Endothelial cell of umbilical vein (primary cell): Measurements from ENCODE around the gene ST6GAL1. TPM values are rescaled to one million over a fixed set of nuclear protein-coding genes. Genes with fewer than 3 reads are reported as not detected.

ENCODE experiments used
- BruUV-seq: library from RNA; stranded (reverse); fragments of 400-500 nt; replicated peaks from 2 replicates; lab custom pipeline; 2021; lab: Mats Ljungman, UMichigan
- CTCF ChIA-PET: fragments of 300-600, 350-600 bp; sonication (Branson Sonifier 250); formaldehyde crosslinking; loops from one replicate; lab custom pipeline; 2021; ENCODE audit warnings: antibody characterized with exemption, inconsistent platforms; lab: Charles Lee
- POLR2A ChIA-PET: fragments of 300-600, 350-600 bp; sonication (Branson Sonifier 250); formaldehyde crosslinking; loops from one replicate; lab custom pipeline; 2021; ENCODE audit warnings: antibody characterized with exemption, inconsistent platforms; lab: Charles Lee
- DNase-seq: peaks from one replicate; pipeline ENCODE4 v3.0.0-alpha.2; 2011; ENCODE audit warnings: low read depth, low spot score
- FAIRE-seq: peaks from 2 replicates; lab custom pipeline; 2011; peaks lifted over from hg19 to GRCh38; lab: Jason Lieb, UNC
- H2AFZ ChIP-seq: 2 replicates; pipeline ENCODE4 v1.6.0; 2012; ENCODE audit warnings: low read depth, low read length, control low read depth, inconsistent platforms
- H3K27ac ChIP-seq: 2 replicates; pipeline ENCODE4 v1.5.1; 2011; ENCODE audit warnings: low read depth, mild to moderate bottlenecking, control low read depth, low read length, moderate library complexity; ENCODE audit not compliant: insufficient read depth
- H3K27me3 ChIP-seq, 2 experiments: 2 replicates each; pipeline versions ENCODE4 v1.6.0 to v1.6.1; 2011; ENCODE audit warnings: low read length in 2 of 2, mixed read lengths in 1 of 2; ENCODE audit not compliant: control insufficient read depth in 2 of 2, insufficient read depth in 2 of 2
- H3K36me3 ChIP-seq, 2 experiments: 2 replicates in 1 of 2; 3 replicates in 1 of 2; pipeline ENCODE4 v1.5.1; 2011; ENCODE audit warnings: low read length in 2 of 2, mild to moderate bottlenecking in 1 of 2, moderate library complexity in 1 of 2; ENCODE audit not compliant: control insufficient read depth in 2 of 2, insufficient read depth in 2 of 2; ENCODE audit errors: extremely low read depth in 1 of 2
- H3K4me1 ChIP-seq: 3 replicates; pipeline ENCODE4 v1.5.1; 2011; ENCODE audit warnings: mild to moderate bottlenecking, low read length; ENCODE audit not compliant: control insufficient read depth, insufficient read depth; ENCODE audit errors: extremely low read depth
- H3K4me2 ChIP-seq: 2 replicates; pipeline ENCODE4 v1.6.1; 2011; ENCODE audit warnings: low read length, control low read depth, mixed read lengths; ENCODE audit not compliant: insufficient read depth
- H3K4me3 ChIP-seq, 3 experiments: fragments of 200-600 bp in 1 of 3; sonication (generic), shearing (Covaris generic) in 1 of 3; replicated peaks in 1 of 3; 2 replicates each; pipeline ENCODE4 v1.5.1; 2011 to 2016; ENCODE audit warnings: control low read depth in 3 of 3, low read length in 3 of 3, mild to moderate bottlenecking in 2 of 3, inconsistent platforms in 1 of 3, low read depth in 1 of 3, moderate library complexity in 1 of 3; ENCODE audit not compliant: insufficient read depth in 1 of 3
- H3K79me2 ChIP-seq: 2 replicates; pipeline ENCODE4 v1.6.0; 2012; ENCODE audit warnings: low read length, inconsistent platforms; ENCODE audit not compliant: control insufficient read depth, insufficient read depth
- H3K9ac ChIP-seq: replicated peaks from 2 replicates; pipeline ENCODE3; 2011; ENCODE audit warnings: low read length, control low read depth; ENCODE audit not compliant: insufficient read depth; ENCODE audit errors: extremely low read depth
- H3K9me1 ChIP-seq: replicated peaks from 3 replicates; pipeline ENCODE4 v1.6.0; 2011; ENCODE audit warnings: mild to moderate bottlenecking, low read length; ENCODE audit not compliant: control insufficient read depth, insufficient read depth; ENCODE audit errors: extremely low read depth
- H3K9me3 ChIP-seq: replicated peaks from 2 replicates; pipeline ENCODE4 v1.5.1; 2012; ENCODE audit warnings: low read length, inconsistent platforms; ENCODE audit not compliant: control insufficient read depth, insufficient read depth
- H4K20me1 ChIP-seq: replicated peaks from 2 replicates; pipeline ENCODE3; 2011; ENCODE audit warnings: mild to moderate bottlenecking, low read length; ENCODE audit not compliant: control insufficient read depth, insufficient read depth; ENCODE audit errors: extremely low read depth
- CTCF ChIP-seq, 2 donors: IDR thresholded peaks; 1 replicate in 1 of 2; 2 replicates in 1 of 2; pipeline ENCODE4 v1.5.1; 2011; ENCODE audit warnings: low read length in 2 of 2, mild to moderate bottlenecking in 2 of 2, moderate library complexity in 2 of 2, control low read depth in 1 of 2, inconsistent platforms in 1 of 2, low read depth in 1 of 2; ENCODE audit not compliant: insufficient read depth in 1 of 2; ENCODE audit errors: extremely low read depth in 1 of 2
- EZH2 ChIP-seq: IDR thresholded peaks from 2 replicates; pipeline ENCODE4 v1.6.1; 2012; ENCODE audit warnings: borderline replicate concordance, low read depth, mild to moderate bottlenecking, moderate library complexity, low read length, inconsistent platforms; ENCODE audit not compliant: severe bottlenecking
- FOS ChIP-seq: IDR thresholded peaks from 2 replicates; pipeline ENCODE4 v1.6.1; 2011; ENCODE audit warnings: mild to moderate bottlenecking, low read length, moderate library complexity, borderline replicate concordance; ENCODE audit not compliant: insufficient read depth
- GATA2 ChIP-seq: IDR thresholded peaks from 2 replicates; pipeline ENCODE4 v1.7.0; 2011; ENCODE audit warnings: low read depth, mild to moderate bottlenecking, moderate library complexity, mixed read lengths, low read length; ENCODE audit not compliant: insufficient read length, insufficient read depth
- JUN ChIP-seq: IDR thresholded peaks from 2 replicates; pipeline ENCODE4 v1.6.1; 2011; ENCODE audit warnings: borderline replicate concordance, low read depth; ENCODE audit not compliant: insufficient read length, insufficient read depth
- MAX ChIP-seq: IDR thresholded peaks from 2 replicates; pipeline ENCODE4 v1.6.1; 2011; ENCODE audit not compliant: insufficient read depth, insufficient read length
- MYC ChIP-seq: IDR thresholded peaks from one replicate; pipeline ENCODE4 v1.6.1; 2011; ENCODE audit warnings: mild to moderate bottlenecking, low read depth, low read length
- POLR2A ChIP-seq: IDR thresholded peaks from 2 replicates; pipeline ENCODE4 v1.6.1; 2012; ENCODE audit warnings: low read depth, mild to moderate bottlenecking, control low read depth, low read length
- POLR2AphosphoS5 ChIP-seq: IDR thresholded peaks from 2 replicates; pipeline ENCODE4 v1.6.1; 2012; ENCODE audit warnings: low read depth, mild to moderate bottlenecking, control low read depth, low read length, moderate library complexity; ENCODE audit not compliant: insufficient read depth
- dilution Hi-C: fragments of 300-500 bp; cut with MboI; formaldehyde crosslinking; loops from one replicate; pipeline ENCODE4 v1.15.0; 2019; ENCODE audit warnings: low sequenced_read_pairs; ENCODE audit not compliant: extremely low pct_ligation_motif_present
- intact Hi-C: fragments of 100-400 bp; cut with micrococcal nuclease; formaldehyde crosslinking; loops from one replicate; pipeline ENCODE4 v1.10.0; 2022
- polyA plus RNA-seq, 4 experiments: library from polyadenylated mRNA; depleted of rRNA in 3 of 4; stranded (reverse) in 3 of 4; unstranded in 1 of 4; fragments of >200 nt; gene quantifications; 2 replicates each; pipeline versions ENCODE4 v1.2.1 to v1.2.3, GENCODE V29; 2011 to 2012; ENCODE audit warnings: missing spikeins in 1 of 4
- total RNA-seq: library from RNA; stranded (reverse); gene quantifications from 2 replicates; pipeline ENCODE4 v1.2.3, GENCODE V29; 2021

Gene ST6GAL1
- total and polyA plus RNA-seq, 2 donors (not counting 3 experiments of a cell fraction or from before 2014, with no cell fraction given): 63.9 to 101 TPM

GRCh38 chr3:187077537-187077936 is 147.2 kb downstream of the ST6GAL1 start:
- dilution Hi-C loops: no loop called here
- Histone ChIP-seq H3K27ac (no peak overlapping the region), H3K9ac (no peak overlapping the region), H3K36me3 (peaks cover 3 to 43% of the 10 kb centered on the region in 2 experiments), H3K27me3 (no peaks in the 10 kb centered on the region), H3K4me3 (no peak overlapping the region), H4K20me1 (no peaks in the 10 kb centered on the region), H3K9me3 (no peaks in the 10 kb centered on the region), H2AFZ (no peak overlapping the region), H3K79me2 (no peaks in the 10 kb centered on the region), H3K9me1 (no peaks in the 10 kb centered on the region), H3K4me2 (no peak overlapping the region), H3K4me1 (no peaks in the 10 kb centered on the region)
- DNase-seq: no peak
- BruUV-seq: no TSS peak
- no peak for FAIRE-seq
- ChIA-PET CTCF (no interaction called here), POLR2A (no interaction called here)
- no peak for TF ChIP-seq CTCF (IDR thresholded peaks at IDR 0.05; ENCODE audit: extremely low read depth in 1 of 2, insufficient read depth in 1 of 2, low read depth in 1 of 2, low read length in 2 of 2)
- no peak for TF ChIP-seq GATA2
- no peak for TF ChIP-seq JUN
- TF ChIP-seq POLR2AphosphoS5: no peak
- TF ChIP-seq EZH2: no peak
- no peak for TF ChIP-seq MYC
- TF ChIP-seq POLR2A: no peak
- TF ChIP-seq FOS: no peak
- no peak for TF ChIP-seq MAX
- intact Hi-C loops: no loop called here
